ENCODE results near the gene IRAK1. TPM values are rescaled to one million over a fixed set of nuclear protein-coding genes. Genes with fewer than 3 reads are reported as not detected.

Gene IRAK1
- total RNA-seq, 1 experiment from 2014 or later: 92.3 TPM

- CTCF ChIA-PET: no interaction called here
- RAD21 ChIA-PET (ENCODE audit: low non-redundant PET in 1 of 2, low total read pairs in 2 of 2, uncharacterized antibody in 2 of 2, unreplicated experiment in 2 of 2): no interaction called here
- no peak overlapping the region for H3K9ac ChIP-seq (ENCODE audit: low read length)
- H3K9me3 ChIP-seq (ENCODE audit: control insufficient read depth in 1 of 2, insufficient read depth in 1 of 2, low read depth in 1 of 2, low read length in 2 of 2): no peaks in the 10 kb centered on the region
- BruUV-seq (replicated peaks): no TSS peak
- DNase-seq (ENCODE audit: low read depth, low spot score): no peak
- no peaks in the 10 kb centered on the region for H4K20me1 ChIP-seq (ENCODE audit: insufficient read depth)
- H3K27me3 ChIP-seq (ENCODE audit: insufficient read depth, low read length): no peaks in the 10 kb centered on the region
- intact Hi-C loops (cut with micrococcal nuclease): no loop called here
- no peak for ATAC-seq
- no peaks in the 10 kb centered on the region for H3K9me2 ChIP-seq (ENCODE audit: insufficient read depth)
- H2AFZ ChIP-seq (ENCODE audit: low read depth, low read length, poor library complexity, severe bottlenecking): no peak overlapping the region
- POLR2A ChIA-PET: no interaction called here
- H3K27ac ChIP-seq (ENCODE audit: low read depth, low read length): no peak overlapping the region; the same call in 1 of the 2 replicates
- peaks cover 3 to 16% of the 10 kb centered on the region in 2 experiments; a peak in 2 of 4 replicates for H3K36me3 ChIP-seq (ENCODE audit: control insufficient read depth in 1 of 2, insufficient read depth in 2 of 2, low read length in 2 of 2)
- H3K79me2 ChIP-seq (ENCODE audit: insufficient read depth, low read length): peaks cover 90% of the 10 kb centered on the region
- H3K4me1 ChIP-seq (ENCODE audit: control insufficient read depth in 1 of 2, insufficient read depth in 2 of 2, low read length in 2 of 2): peaks cover 7 to 13% of the 10 kb centered on the region in 2 experiments; a peak in 3 of 4 replicates
- H3K4me3 ChIP-seq (replicated peaks in 1 of 2; ENCODE audit: low read depth in 1 of 2, low read length in 2 of 2): no peak overlapping the region
- H3K4me2 ChIP-seq (ENCODE audit: low read length): no peak overlapping the region
- TF ChIP-seq EGR1 (IDR thresholded peaks at IDR 0.05; ENCODE audit: low read depth): no peak
- TF ChIP-seq JUND (IDR thresholded peaks at IDR 0.05): no peak
- TF ChIP-seq ZBTB33 (IDR thresholded peaks at IDR 0.05; ENCODE audit: extremely low read depth, insufficient replicate concordance, low read length): no peak
- no peak for TF ChIP-seq TCF7L2 (IDR thresholded peaks at IDR 0.05; ENCODE audit: borderline replicate concordance, extremely low read depth, insufficient read depth, insufficient read length)
- TF ChIP-seq EZH2phosphoT487 (IDR thresholded peaks at IDR 0.05; ENCODE audit: borderline replicate concordance): no peak
- no peak for TF ChIP-seq ELF1 (IDR thresholded peaks at IDR 0.05; ENCODE audit: borderline replicate concordance, low read depth)
- TF ChIP-seq YY1 (IDR thresholded peaks at IDR 0.05; ENCODE audit: extremely low read depth, insufficient replicate concordance, low read depth, low read length): no peak
- no peak for TF ChIP-seq CEBPB (IDR thresholded peaks at IDR 0.05; ENCODE audit: low read depth)
- no peak for TF ChIP-seq POLR2AphosphoS5 (IDR thresholded peaks at IDR 0.05; ENCODE audit: low read depth, low read length)
- TF ChIP-seq CBX3 (IDR thresholded peaks at IDR 0.05; ENCODE audit: low read depth): no peak
- no peak for TF ChIP-seq POLR2A (IDR thresholded peaks at IDR 0.05; ENCODE audit: borderline replicate concordance, extremely low read depth, insufficient read depth, insufficient read length)
- TF ChIP-seq SIN3A (IDR thresholded peaks at IDR 0.05; ENCODE audit: low read depth): no peak
These were observed 52.7 kb downstream of the IRAK1 start for GRCh38 chrX:153966841-153967535.
